Fibroblast of gingiva (primary cell): ENCODE data around the gene ARHGAP21.

Source experiments
- DNase-seq: peaks from one replicate; pipeline ENCODE4 v3.0.0-alpha.2; 2011; ENCODE audit warnings: low read depth

The ARHGAP21 gene

DNA sequence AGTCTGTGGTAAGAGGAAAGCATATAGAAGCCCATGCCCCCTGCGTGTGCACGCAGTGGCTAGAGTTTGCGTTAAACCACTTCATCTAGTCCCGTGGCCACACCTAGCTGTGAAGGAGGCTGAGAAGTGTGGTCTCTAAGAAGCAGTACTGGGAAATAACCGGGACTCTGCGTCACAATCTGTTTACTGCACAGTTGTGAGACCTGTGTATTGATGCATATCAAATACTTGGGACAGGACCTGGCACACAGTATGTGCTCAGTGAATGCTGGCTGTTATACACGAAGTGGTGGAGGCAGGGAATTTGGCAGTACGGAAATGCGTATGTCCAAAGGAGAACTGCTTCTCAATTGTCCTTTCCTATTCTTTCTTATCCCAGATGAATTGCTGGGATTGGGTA, 149.5 kb downstream of the ARHGAP21 start:
- DNase-seq: no peak

DNA sequence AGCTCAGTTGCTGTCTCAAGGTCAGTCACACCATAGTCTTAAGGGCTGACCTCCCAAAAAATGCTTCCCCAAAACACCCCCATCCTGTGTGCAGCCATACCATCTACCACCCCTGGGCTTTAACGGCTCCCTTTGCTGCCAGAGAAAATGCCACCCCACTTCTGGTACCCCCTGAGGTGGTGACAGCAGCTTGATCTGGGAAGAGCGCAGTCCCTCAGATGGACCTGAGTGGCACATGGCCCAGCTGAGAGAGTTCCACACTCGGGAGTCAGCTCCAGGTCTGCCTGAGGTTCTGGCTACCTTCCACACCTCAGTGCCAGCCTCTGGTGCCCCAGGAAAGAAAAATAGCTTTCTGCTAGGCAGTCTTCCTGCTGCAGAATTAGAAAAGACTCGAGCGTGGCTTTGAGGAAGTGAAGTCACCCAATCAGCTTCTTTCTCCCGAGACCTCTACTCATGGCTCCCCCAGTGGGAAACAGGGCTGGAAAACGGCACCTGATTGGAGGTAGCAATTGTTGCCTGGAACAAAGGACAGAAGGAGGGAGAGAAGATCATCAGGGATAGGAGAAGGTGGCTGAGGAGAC, 151.7 kb downstream of the ARHGAP21 start:
- no peak for DNase-seq

DNA sequence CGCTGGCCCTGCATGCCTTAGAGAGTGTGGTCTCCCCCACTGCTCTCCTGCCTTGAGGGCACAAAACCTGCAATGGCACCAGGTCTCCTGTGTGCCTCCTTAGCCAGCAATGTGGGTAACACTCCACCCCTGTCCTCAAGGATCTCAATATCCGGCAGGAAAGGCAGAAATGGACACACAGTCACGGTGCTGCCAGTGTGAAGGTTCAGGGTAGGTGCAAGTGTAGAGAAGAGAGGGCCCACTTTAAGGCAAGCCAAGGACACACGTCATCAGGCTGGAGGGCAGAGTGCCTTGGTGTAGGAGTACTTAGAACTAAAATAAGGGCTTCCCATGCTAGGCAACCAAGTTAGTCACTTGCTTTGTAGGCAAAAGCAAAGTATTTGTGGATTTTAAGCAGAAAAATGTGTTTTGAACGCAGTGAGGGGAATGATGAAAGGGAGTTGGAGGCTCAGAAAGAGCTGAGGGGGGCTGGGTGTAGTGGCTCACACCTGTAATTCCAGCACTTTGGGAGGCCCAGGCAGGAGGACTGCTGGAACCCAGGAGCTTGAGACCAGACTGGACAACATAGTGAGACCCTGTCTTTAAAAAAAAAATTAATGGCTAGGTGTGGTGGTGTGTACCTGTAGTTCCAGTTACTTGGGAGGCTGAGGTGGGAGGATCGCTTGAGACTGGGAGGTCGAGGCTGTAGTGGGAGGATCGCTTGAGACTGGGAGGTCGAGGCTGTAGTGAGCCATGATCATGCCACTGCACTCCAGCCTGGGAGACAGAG, 152.8 kb downstream of the ARHGAP21 start:
- no peak for DNase-seq

DNA sequence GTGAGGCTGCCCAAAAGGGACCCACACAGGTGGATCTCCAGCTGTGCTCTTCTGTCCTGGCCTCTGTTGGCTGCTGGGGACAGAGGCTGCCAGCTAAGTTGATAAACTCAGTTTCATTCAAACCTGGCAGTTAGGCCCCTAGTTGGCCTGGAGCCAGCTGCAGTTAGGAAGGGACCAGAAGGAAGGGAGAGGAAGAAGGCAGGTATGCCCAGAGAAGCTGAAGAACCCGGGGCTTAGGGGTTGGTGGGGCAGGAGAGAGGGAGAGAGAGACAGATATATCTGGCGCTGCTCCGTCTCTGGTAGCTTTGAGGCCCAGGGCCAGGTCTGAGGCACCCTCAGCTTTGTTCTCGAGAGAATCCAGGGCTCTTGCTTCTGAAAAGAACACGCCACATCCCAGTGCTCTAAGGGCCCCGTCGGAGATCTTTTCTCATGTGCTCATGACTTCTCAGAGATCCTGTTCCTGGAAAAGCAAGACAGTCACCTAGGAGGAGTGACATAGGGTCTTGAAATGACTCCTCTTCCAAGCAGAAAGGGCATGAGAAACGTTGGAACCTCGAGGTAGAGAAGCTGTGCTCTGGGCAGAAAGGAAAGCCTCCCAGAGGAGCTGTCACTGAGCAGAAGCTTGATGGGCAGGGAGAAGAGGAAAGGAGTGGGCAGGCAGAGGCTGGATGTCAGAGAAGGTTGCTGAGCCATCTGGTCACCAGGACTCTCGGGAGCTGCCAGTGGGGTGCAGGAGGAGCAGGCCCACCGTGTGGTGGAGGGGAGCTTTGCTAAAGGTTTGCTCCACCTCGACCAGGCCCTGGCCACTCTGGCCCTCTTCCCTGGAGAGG, 153.6 kb downstream of the ARHGAP21 start:
- no peak for DNase-seq

DNA sequence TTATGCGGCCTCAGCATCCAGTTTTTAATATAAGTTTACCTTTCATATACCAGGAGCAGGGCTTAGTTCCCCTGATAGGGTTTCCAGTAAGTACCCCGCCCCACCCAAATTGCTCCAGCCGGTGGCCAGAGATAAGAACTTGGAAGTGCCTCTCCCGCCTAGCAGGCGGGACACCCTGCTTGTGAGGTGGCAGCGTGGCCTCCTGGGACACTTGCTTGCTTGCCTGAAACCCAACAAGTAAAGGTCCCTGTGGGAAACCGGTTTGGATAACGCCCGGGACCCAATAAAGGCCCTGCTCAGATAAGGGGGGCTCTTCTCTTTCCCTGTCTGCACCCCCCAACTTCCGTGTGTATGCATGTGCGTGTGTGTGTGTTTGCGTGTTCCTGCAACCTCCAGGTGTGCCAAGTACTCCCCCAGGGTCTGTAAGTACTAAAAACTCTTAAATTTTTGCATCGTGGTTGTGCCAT, 154.3 kb downstream of the ARHGAP21 start:
- no peak for DNase-seq

DNA sequence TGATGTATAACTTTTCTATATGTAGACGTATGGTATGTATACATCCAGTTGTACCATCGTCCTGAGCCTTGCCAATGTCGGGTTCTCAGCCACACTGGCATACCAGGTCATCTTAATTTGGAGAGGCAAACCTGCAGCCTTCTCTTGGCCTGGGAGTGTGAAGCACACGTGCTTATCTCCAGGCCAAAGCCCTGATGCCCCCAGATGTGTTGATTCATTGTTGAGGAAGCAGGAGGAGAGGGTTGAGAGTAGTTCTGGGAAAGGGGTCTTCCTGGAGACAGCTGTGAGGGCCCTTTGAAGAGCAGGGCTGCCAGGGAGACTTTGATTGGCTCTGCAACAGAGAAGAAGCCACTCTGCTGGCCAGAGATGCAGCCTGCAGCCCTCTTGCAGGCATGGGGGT, 155.6 kb downstream of the ARHGAP21 start:
- DNase-seq: no peak

DNA sequence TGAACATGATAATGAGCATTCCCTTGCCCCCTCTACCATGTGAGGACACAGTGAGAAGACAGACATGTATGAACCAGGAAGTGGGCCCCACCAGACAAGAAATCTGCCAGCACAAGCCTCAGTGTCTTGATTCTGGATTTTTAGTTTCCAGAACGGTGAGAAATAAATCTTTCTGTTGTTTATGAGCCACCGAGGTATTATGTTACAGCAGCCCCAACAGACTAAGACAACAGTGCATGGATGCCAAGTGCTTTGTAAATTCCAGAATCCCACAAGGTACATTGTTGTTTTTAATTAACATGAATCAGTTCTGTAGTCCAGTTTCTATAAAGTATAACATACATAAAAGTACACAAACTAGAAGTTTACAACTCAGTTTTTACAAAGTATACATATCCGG, 162.2 kb downstream of the ARHGAP21 start:
- peak; percentile 26 for DNase-seq

DNA sequence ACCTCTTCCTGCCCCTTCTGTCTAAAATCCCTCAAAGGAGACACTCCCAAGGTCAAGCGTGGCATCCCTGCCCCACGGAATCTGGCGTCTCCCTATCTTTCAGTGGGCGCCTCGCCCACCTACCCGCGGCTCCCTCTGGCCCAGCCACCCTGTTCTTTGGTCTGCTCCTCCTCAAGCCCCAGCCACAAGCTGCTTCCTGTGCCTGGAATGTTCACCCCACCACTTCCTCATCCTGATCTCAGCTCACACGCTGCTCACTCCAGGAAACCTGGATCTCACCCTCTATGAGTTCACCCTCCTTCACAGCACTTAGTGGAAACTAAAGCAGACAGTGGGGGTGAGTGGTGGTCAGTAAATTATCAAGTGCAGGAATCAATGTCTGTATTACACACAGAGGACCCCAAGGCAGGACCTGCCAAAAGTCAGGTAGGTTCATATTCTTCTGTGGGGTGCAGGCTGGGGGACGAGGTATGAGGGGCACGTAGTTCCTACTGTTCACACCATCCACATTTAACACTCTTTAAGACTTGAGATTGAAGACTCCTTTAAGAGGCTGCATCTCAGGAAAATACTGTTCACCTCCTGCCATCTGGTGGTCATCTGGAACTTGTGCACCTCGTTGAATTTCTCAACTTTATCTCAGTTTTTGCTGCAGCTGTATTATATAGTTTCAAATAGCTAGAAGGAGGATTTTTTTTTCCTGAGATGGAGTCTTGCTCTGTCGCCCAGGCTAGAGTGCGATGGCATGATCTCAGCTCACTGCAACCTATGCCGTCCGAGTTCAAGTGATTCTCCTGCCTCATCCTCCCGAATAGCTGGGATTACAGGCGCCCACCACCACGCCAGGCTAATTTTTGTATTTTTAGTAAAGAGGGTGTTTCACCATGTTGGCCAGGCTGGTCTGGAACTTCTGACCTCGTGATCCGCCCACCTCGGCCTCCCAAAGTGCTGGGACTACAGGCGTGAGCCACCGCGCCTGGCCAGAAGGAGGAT, 166.6 kb downstream of the ARHGAP21 start:
- DNase-seq: peak; percentile 66

DNA sequence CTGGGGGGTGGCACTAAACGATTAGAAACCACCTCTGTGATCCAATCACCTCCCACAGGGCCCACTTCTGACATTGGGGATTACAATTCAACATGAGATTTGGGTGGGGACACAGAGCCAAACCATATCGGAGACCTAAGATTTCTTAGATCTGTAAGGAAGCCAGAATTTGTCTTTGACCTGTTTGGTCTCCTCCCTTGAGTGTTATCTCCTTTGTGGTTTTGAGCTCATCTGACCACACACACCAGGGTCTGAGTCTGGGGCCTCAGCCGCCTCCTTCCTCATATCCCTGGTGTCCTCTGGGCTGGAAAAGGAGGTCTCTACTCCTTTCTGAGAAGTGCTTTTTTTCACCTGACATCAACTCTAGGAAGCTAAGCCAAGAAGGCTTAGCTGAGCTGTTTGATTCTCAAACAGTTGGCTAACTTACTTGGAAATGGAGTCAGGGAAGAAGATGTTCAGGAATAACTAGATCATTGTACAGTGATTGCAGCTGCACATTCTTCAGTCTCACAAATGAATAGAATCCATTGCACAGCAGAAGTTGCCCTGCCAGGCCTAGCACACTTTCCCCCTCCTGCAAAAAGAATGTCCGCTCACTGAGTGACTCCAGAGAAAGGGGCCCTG, 167.4 kb downstream of the ARHGAP21 start:
- DNase-seq: no peak

DNA sequence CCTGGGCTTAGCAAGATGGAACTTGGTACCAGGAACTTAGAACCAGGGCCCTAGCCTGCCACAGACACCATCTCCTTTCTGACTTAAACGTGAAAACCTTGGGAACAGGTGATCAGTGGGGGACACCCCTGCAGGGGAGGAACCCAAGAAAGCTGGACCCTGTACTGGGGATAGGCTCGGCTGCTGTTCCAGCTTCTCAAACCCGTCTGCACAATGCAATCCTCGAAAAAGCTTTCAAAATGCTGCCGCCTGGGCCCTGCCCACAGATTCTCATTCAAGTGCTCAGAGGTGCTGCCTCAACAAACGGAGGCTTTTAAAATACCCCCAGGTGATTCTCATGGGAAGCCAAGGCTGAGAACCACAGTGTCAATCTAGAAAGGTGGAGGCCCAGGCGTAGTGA, 169.7 kb downstream of the ARHGAP21 start:
- no peak for DNase-seq

DNA sequence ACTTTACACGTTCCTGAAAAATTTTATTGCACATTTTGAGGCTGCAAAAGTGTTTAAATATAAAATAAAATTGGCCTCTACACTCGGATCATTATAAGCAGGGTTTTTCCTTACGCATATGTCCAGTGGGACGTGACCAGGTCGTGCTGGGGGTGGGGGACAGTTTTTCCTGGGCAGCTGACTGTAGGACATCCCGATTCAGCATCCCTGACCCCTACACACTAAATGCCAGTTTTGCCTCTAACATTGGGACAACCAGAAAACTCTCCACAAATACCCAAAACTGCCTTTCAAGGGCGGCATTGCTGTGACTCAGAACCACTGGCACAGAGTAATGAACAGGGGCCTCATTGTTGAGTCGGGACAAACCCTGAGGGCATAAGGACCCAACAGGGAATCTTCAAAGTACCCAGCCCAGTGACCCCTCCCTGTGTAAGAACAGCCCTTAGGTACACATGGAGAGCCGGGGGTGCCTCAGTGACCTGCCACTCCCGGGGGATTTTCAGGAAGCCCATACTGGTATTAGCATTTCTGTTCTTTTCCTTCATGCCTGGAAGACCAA, 170.6 kb downstream of the ARHGAP21 start:
- DNase-seq: no peak

DNA sequence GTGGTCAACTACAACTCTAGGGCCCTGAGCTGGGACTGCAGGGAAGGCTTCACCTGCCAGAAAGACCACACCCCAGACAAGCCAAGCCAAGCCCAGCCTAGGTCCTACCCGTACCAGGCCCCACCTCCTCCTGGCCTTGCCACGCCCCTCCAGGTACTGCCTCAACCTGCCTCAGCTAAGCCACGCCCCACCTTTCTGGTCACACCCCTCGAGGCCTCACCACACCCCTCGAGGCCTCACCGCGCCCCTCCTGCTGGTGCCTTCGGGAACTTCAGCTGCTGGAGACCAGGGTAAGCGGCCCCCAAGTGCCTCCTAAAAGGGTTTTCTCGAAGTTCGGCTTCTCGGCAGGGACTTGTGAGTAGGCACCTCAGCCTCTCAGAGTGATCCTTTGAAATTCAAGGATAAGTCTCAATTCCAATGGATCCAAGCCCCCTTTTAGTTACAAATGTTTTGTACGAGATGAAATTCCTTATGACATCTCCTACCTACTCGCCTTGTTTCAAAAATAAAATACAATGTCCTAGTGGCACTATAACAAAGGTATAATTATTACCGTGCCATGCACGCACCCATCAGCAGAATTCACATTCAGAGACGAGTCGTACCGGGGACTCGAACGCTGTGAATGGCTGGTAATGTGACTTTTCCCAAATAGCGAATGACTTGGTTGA, 171.2 kb downstream of the ARHGAP21 start:
- no peak for DNase-seq

DNA sequence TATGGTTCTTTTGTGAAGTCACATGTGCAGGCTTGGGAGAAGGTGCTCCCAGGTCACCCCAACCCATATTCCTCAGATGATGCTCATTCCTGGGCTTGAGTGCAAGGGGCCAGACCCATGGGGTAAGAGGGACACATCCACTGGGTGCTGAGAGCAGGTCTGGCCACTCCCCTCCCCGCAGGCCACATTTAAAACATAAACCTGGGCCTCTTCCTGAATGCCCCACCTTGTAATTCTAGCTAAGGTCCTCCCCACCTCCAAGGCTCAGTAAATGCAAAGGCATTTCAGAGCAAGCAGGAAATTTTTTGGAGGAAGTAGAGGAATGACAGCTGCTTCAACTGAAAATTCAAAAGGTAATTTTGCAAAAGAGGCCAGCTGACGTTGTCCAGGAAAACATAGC, 172.5 kb downstream of the ARHGAP21 start:
- no peak for DNase-seq

DNA sequence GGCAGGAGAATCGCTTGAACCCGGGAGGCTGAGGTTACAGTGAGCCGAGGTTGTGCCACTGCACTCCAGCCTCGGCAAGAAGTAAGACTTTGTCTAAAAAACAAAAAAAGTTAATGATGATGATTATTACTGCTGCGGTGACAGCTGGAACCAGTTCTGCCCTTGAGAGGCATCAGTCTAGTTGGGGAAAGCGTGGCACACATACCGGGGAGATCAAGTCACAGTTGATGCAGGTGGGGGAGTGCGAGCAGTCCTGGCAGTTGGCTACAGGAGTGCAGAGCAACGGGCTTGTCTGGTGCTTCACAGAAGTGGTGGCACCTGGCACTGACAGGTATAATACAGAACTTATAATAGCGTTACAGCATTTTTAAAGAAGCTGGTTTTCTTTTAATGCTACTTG, 173.0 kb downstream of the ARHGAP21 start:
- DNase-seq: no peak

DNA sequence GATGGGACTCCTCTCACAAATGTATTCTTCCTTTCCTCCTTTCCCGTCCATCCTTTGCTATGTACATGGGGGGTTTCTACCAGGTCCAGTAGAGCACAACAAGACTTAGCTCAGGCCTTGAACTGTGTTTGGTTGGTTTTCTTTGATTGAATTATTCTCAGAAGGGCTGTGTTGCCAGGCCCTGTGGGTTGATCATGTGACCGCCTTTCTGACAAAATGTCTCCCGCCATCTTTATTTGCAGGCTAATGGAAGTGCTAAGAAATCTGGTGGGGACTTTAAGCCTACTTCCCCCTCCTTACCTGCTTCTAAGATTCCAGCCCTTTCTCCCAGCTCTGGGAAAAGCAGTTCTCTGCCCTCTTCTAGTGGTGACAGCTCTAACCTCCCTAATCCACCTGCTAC, 178.1 kb downstream of the ARHGAP21 start:
- DNase-seq: no peak

DNA sequence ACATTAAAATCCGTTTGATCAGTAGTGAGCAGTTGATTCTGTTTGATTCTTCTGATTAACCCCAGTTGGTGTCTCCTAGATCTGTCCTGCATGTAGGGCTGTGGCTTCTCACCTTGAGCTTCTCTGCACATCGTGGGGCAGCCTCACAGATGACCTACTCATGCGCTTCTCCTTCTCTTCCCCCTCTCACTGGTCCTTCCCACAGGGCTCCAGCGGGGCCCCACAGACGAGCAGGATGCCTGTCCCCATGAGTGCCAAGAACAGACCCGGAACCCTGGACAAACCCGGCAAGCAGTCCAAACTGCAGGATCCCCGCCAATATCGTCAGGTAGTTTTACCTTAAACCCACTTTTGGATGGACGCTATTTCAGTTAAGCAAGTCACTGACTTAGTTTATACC, 178.9 kb downstream of the ARHGAP21 start:
- no peak for DNase-seq

DNA sequence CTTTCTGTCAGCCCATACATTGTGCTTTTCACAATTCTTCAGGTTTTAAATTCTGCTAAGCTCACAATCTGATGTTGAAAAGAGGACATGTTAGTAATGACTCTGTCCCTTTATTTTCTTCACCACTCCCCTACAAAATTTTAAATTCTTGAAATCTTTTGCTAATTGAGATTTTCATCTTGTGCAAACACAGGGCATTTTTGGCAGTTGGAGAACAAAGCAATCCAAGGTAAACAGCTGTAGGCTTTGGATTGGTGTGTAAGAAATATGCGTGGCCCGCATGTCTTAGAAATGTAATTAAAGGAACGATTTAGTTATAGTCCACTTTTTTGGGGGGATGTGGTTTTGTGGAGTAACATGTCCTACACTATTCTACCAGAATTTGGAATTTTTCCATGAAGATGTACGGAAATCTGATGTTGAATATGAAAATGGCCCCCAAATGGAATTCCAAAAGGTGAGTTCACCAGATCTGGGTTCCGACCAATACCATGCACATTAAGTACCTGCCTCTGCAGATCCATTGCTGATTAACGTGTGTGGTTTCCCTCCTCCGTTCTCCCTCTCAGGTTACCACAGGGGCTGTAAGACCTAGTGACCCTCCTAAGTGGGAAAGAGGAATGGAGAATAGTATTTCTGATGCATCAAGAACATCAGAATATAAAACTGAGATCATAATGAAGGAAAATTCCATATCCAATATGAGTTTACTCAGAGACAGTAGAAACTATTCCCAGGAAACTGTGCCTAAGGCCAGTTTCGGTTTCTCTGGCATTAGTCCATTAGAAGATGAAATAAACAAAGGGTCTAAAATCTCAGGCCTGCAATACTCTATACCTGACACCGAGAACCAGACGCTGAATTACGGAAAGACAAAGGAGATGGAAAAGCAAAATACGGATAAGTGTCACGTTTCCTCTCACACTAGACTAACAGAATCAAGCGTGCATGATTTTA, 181.1 kb downstream of the ARHGAP21 start:
- DNase-seq: no peak

DNA sequence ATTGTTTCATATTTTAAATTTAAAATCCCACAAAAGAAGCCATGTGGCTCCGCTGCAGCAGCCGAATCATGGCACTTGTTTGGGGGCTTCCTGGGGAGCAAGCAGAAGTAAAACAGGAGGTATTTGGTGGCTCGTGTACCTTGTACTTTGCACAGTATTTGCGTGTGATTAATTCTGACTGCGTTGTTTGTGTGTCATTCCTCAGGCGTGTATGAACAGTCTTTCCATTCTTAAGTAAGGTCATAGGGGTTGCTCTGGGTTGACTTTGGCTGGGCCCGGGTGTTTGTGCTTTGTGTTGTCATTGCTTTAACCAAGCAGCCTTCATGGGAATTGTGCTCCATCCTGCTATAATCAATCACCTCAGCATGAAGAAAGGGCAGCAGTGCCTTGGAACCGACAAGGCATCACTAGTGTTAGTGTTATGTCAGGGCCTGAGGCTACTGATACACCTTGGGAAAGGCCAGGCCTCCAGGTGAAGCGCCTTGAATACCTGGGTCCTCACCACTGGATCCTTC, 182.4 kb downstream of the ARHGAP21 start:
- no peak for DNase-seq

DNA sequence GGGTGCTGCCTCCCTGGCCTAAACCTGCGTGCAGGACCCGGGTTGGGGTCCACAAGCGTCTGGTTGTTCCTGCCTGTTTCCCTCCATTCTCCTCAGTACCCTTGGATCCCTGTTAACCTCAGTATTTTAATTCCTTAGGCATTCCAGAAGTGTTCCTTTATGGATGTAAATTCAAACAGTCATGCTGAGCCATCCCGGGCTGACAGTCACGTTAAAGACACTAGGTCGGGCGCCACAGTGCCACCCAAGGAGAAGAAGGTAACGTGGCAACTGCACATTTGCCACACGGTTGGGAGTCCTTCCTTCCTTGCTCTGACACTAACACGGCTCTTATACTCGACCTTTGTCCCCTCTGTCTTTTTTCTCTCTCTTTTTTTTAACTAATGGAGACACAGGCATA, 187.1 kb downstream of the ARHGAP21 start:
- DNase-seq: no peak
